Measurements from ENCODE around the gene TFF1.

DNA sequence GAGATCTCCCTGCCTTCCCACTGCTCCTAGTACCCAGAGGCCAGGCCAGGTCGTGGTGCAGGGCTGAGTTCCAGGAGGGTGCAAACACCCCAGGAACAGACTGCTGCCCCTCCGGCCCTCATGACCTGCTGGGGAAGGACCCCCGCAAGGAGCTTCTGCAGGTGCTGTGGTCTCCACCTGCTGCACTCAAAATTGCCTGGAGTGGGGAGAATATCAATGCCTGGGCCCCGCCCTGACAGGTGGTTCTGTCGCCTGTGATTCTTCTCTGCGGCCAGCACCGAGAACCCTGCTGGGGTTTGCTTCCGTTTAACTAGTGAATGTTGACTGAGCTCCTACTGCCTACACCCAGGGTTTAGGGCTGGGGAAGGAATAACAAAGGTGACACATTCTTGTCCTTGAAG is 49.0 kb downstream of the TFF1 start:
- TF ChIP-seq POLR2A (IDR thresholded peaks at IDR 0.05; ENCODE audit: low read length) (no peak), GATA1 (IDR thresholded peaks at IDR 0.05; ENCODE audit: low read depth, low read length) (no peak)

All from erythroblast (primary cell).